Karpas-422 (cell line): ENCODE data around the gene NSMCE4A. TPM values are rescaled to one million over a fixed set of nuclear protein-coding genes. Genes with fewer than 3 reads are reported as not detected.
A peak's percentile ranks its signal among the peaks of the same experiment; 100 is the strongest.
"Not testable (repeated sequence)": the region's sequence is repeated elsewhere in the genome, so short reads cannot be mapped to it uniquely, and the experiment has no call there.

Source experiments
- DNase-seq: peaks from one replicate; pipeline ENCODE4 v3.0.0-alpha.2; 2015
- H2AFZ ChIP-seq: fragments of 200-600 bp; sonication (generic); 2 replicates; pipeline ENCODE4 v1.6.1; 2014; ENCODE audit warnings: antibody characterized with exemption, low read length, mixed read lengths
- H3K27ac ChIP-seq: fragments of 200-600 bp; sonication (generic); 2 replicates; pipeline ENCODE4 v1.5.1; 2014; ENCODE audit warnings: mild to moderate bottlenecking, low read length, moderate library complexity
- H3K27me3 ChIP-seq: fragments of 200-600 bp; sonication (generic); 2 replicates; pipeline ENCODE4 v1.6.1; 2014; ENCODE audit warnings: low read length, mixed read lengths
- H3K36me3 ChIP-seq: fragments of 200-600 bp; sonication (generic); 2 replicates; pipeline ENCODE4 v1.6.1; 2014; ENCODE audit warnings: low read length, mixed read lengths; ENCODE audit not compliant: insufficient read depth
- H3K4me1 ChIP-seq: fragments of 200-600 bp; sonication (generic); 2 replicates; pipeline ENCODE4 v1.6.1; 2014; ENCODE audit warnings: mild to moderate bottlenecking, low read length, mixed read lengths
- H3K4me2 ChIP-seq: fragments of 200-600 bp; sonication (generic); 2 replicates; pipeline ENCODE4 v1.6.1; 2014; ENCODE audit warnings: low read length, low read depth, mild to moderate bottlenecking; ENCODE audit not compliant: poor library complexity, severe bottlenecking
- H3K4me3 ChIP-seq: fragments of 200-600 bp; sonication (generic); 2 replicates; pipeline ENCODE4 v1.5.1; 2014; ENCODE audit warnings: mild to moderate bottlenecking, antibody characterized with exemption, low read length, mixed read lengths
- H3K79me2 ChIP-seq: fragments of 200-600 bp; sonication (generic); 2 replicates; pipeline ENCODE4 v1.6.1; 2014; ENCODE audit warnings: mild to moderate bottlenecking, low read length, mixed read lengths
- H3K9ac ChIP-seq: fragments of 200-600 bp; sonication (generic); 2 replicates; pipeline ENCODE4 v1.6.0; 2014; ENCODE audit warnings: low read length
- H3K9me2 ChIP-seq: fragments of 200-600 bp; sonication (generic), shearing (Covaris generic); replicated peaks from 2 replicates; pipeline ENCODE4 v1.6.0; 2014; ENCODE audit warnings: mild to moderate bottlenecking, low read length, moderate library complexity; ENCODE audit not compliant: insufficient read depth
- H3K9me3 ChIP-seq: fragments of 300-700, 200-600 bp; sonication (generic); 2 replicates; pipeline ENCODE4 v1.6.1; 2014; ENCODE audit warnings: low read length, mixed read lengths
- H4K20me1 ChIP-seq: fragments of 200-600 bp; sonication (generic); 2 replicates; pipeline ENCODE4 v1.6.1; 2014; ENCODE audit warnings: mild to moderate bottlenecking, antibody characterized with exemption, low read length, low read depth; ENCODE audit not compliant: insufficient read depth
- total RNA-seq: library from RNA; depleted of rRNA; stranded (reverse); fragments of >200 nt; shearing (Covaris generic); gene quantifications from 2 replicates; pipeline ENCODE4 v1.2.3, GENCODE V29; 2014; ENCODE audit warnings: low replicate concordance; rRNA removed

Gene NSMCE4A, protein sequence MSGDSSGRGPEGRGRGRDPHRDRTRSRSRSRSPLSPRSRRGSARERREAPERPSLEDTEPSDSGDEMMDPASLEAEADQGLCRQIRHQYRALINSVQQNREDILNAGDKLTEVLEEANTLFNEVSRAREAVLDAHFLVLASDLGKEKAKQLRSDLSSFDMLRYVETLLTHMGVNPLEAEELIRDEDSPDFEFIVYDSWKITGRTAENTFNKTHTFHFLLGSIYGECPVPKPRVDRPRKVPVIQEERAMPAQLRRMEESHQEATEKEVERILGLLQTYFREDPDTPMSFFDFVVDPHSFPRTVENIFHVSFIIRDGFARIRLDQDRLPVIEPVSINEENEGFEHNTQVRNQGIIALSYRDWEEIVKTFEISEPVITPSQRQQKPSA
- 105 and 108 TPM in 2 replicates for total RNA-seq

DNA sequence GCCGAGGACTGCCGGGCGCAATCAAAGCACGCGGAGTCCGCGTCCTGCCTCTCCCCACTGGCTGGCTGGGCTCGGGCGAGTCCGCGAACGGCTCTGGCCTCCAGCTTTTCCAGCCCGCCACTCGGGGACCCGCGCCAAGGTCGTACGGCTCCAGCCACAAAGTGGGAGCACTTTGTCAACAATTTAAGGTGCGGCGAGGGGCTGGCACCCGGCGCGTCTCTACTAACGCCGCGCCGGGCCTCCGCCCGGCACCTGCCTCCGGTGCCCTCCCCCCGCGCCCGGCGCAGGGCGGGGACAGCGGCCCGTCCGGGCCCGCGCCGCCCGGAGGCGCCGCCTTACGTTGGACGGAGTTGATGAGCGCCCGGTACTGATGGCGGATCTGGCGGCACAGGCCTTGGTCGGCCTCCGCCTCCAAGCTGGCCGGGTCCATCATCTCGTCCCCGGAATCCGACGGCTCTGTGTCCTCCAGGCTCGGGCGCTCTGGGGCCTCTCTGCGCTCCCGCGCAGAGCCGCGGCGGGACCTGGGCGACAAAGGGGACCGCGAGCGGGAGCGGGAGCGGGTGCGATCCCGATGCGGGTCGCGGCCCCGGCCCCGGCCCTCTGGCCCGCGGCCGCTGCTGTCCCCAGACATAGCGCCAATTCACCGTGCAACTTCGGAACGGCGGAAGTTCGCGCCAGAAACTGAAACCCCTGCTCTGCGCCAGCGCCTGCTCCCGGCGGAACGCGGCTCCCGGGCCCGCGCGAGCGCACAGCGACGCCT, at the start of gene NSMCE4A:
TSS of gene NSMCE4A (minus strand) at position 683 of the 760 bp plus-strand sequence. CDS start at position 631, 52 bp downstream.
- Histone ChIP-seq H3K9me2 (no peaks in the 10 kb centered on the region), H3K27me3 (no peaks in the 10 kb centered on the region), H3K27ac (peak within 1 kb of the TSS; percentile 88), H3K4me3 (peak within 1 kb of the TSS; percentile 96), H3K79me2 (peaks cover 38% of the 10 kb centered on the region), H3K4me2 (peak within 1 kb of the TSS; percentile 87), H3K36me3 (peaks cover 13% of the 10 kb centered on the region; the same call in 1 of the 2 replicates), H4K20me1 (peaks cover 9% of the 10 kb centered on the region; the same call in 1 of the 2 replicates), H2AFZ (peak within 1 kb of the TSS; percentile 92), H3K4me1 (peaks cover 13% of the 10 kb centered on the region), H3K9ac (peak within 1 kb of the TSS; percentile 100), H3K9me3 (0 out of 2 replicates have a peak, but pooled peaks cover 3% of the 10 kb centered on the region)
- peak; percentile 92 for DNase-seq

DNA sequence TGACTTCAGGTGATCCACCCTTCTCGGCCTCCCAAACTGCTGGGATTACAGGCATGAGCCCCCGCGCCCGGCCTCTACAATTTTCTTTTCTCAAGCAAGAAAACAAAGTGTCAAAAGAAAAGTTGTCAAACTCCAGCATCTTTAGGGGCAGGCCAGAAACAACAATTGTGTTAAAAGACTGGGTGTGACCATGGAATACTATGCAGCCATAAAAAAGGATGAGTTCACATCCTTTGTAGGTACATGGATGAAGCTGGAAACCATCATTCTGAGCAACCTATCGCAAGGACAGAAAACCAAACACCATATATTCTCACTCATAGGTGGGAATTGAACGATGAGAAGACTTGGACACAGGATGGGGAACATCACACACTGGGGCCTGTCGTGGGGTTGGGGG, 48.2 kb upstream of the NSMCE4A start:
- not testable (repeated sequence) for H3K4me2 ChIP-seq

DNA sequence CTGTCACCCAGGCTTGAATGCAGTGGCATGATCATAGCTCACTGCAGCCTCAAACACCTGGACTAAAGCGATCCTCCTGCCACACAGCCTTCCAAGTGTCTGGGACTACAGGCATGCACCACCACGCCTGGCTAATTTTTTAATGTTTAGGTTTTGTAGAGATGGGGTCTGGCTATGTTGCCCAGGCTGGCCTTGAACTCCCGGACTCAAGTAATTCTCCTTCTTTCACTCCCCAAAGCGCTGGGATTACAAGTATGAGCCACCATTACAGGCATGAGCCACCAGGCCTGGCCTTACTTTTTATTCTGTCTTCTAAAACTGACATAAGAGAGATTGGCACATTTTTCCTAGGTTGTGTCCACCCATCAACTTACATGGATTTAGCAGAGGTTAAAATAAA, 47.3 kb upstream of the NSMCE4A start:
- DNase-seq: no peak
- no peak overlapping the region for H3K27ac ChIP-seq
- no peak overlapping the region for H2AFZ ChIP-seq
- no peaks in the 10 kb centered on the region for H3K27me3 ChIP-seq
- H3K4me3 ChIP-seq: no peak overlapping the region
- H4K20me1 ChIP-seq: no peaks in the 10 kb centered on the region
- no peaks in the 10 kb centered on the region for H3K79me2 ChIP-seq
- no peaks in the 10 kb centered on the region for H3K9me3 ChIP-seq
- no peak overlapping the region for H3K9ac ChIP-seq
- no peaks in the 10 kb centered on the region for H3K36me3 ChIP-seq
- H3K4me2 ChIP-seq: no peak overlapping the region
- H3K9me2 ChIP-seq: no peaks in the 10 kb centered on the region
- H3K4me1 ChIP-seq: no peaks in the 10 kb centered on the region

More for the DNA sequence above, 48.2 kb upstream of the NSMCE4A start:
- not testable (repeated sequence) for H4K20me1 ChIP-seq, H3K4me3 ChIP-seq, H3K27ac ChIP-seq, H3K9me2 ChIP-seq, H3K4me1 ChIP-seq, H3K36me3 ChIP-seq, H3K79me2 ChIP-seq, H2AFZ ChIP-seq, H3K27me3 ChIP-seq, H3K9ac ChIP-seq, H3K9me3 ChIP-seq, DNase-seq

DNA sequence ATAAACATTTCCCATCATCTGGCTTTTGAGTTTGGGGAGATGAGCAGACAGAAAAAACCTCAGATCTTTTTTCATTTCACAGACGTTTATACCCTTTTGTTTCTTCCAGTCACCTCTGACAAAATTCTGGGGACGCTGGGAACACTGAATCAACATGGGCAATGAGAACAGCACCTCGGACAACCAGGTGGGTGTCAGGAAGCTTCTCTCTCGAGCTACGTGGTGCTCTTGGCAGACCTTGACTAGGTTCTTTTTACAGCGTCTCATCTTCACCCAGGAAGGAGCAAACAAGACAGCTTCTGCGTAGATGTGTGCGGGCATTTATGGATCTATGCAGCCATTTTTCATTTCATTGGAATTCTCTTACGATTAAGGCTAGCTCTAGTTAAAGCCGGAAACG, 46.8 kb upstream of the NSMCE4A start:
- H2AFZ ChIP-seq: no peak overlapping the region
- no peak for DNase-seq
- H3K4me1 ChIP-seq: no peaks in the 10 kb centered on the region
- no peaks in the 10 kb centered on the region for H3K79me2 ChIP-seq
- no peaks in the 10 kb centered on the region for H3K27me3 ChIP-seq
- no peak overlapping the region for H3K27ac ChIP-seq
- no peaks in the 10 kb centered on the region for H3K36me3 ChIP-seq
- no peak overlapping the region for H3K4me2 ChIP-seq
- no peak overlapping the region for H3K4me3 ChIP-seq
- no peak overlapping the region for H3K9ac ChIP-seq
- H4K20me1 ChIP-seq: no peaks in the 10 kb centered on the region
- H3K9me3 ChIP-seq: no peaks in the 10 kb centered on the region
- H3K9me2 ChIP-seq: no peaks in the 10 kb centered on the region

DNA sequence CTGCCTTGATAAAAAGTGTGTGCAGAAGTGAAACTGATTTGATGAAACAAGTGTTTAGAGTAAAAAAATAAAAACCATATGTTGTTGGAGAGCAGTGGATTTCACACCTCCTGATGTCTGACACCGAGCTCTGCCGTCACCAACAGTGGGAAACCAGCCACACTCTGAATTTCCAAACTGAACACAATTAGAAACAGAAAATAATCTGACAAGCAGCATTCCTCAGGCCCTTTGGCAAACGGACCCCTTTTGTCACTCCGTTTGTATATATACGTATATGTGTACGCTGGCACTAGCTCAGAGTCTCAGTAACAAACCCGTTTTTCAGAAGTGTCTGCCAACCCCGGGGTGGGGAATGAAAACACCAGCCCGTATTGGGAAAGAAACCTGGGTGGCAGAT, 46.4 kb upstream of the NSMCE4A start:
- H3K36me3 ChIP-seq: no peaks in the 10 kb centered on the region
- no peak overlapping the region for H3K9ac ChIP-seq
- no peak for DNase-seq
- H4K20me1 ChIP-seq: no peaks in the 10 kb centered on the region
- no peak overlapping the region for H2AFZ ChIP-seq
- H3K4me2 ChIP-seq: no peak overlapping the region
- H3K27ac ChIP-seq: no peak overlapping the region
- no peaks in the 10 kb centered on the region for H3K9me3 ChIP-seq
- no peaks in the 10 kb centered on the region for H3K4me1 ChIP-seq
- H3K27me3 ChIP-seq: no peaks in the 10 kb centered on the region
- H3K9me2 ChIP-seq: no peaks in the 10 kb centered on the region
- no peaks in the 10 kb centered on the region for H3K79me2 ChIP-seq
- no peak overlapping the region for H3K4me3 ChIP-seq

DNA sequence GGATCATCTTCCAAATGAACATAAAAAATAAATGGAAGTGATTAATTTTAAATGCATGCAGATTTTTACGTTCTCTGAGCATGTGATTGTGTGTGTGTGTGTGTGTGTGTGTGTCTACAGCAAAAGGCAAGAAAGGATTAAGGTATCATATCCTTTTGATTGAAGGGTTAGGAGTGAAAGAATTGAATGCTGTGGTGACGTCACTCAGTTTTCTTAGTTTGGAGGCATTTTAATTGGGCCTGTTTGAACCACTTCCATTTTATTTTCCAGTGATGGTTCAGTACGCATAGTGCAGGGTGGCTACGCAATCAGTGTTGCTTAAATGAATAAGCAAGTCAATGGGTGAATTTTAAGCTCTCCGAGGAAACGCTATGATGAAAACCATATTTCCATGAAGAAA, 45.2 kb upstream of the NSMCE4A start:
- H3K27me3 ChIP-seq: no peaks in the 10 kb centered on the region
- no peak overlapping the region for H3K4me2 ChIP-seq

DNA sequence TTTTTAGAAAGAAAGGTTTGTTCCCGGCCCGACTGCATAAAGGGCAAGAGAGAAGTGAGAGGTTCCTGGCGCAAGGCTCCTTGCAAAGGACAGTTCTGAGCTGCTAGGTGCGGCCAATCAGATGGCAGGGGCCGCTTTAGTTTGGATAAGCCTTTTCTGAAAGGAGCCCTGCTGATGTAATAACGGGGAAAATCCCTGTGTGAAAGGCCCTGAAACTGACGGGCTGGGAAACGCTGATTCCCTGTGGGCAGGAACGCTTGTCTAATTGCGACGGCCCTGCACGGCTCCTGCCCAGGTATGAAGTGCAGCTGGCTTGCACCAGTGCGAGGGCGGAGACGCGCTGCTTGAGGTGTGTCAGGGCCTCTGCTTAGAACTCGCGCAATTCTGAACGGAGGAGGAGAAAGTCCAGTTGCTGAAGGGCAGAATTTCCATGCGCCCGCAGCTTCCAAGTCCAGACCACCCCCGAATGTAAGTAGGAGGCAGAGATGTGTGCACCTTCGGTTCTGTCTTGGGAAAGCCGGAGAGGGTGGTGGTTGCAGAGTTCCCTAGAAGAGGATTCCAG, 44.5 kb upstream of the NSMCE4A start:
- Histone ChIP-seq H3K4me1 (no peaks in the 10 kb centered on the region), H3K27ac (no peak overlapping the region), H4K20me1 (no peaks in the 10 kb centered on the region), H3K9ac (no peak overlapping the region), H3K27me3 (no peaks in the 10 kb centered on the region), H3K9me3 (no peaks in the 10 kb centered on the region), H3K4me2 (no peak overlapping the region), H3K9me2 (no peaks in the 10 kb centered on the region), H2AFZ (no peak overlapping the region), H3K4me3 (no peak overlapping the region), H3K36me3 (no peaks in the 10 kb centered on the region), H3K79me2 (no peaks in the 10 kb centered on the region)
- no peak for DNase-seq

More for the DNA sequence above, 45.2 kb upstream of the NSMCE4A start:
- Histone ChIP-seq H4K20me1 (no peaks in the 10 kb centered on the region), H3K9me2 (no peaks in the 10 kb centered on the region), H3K27ac (no peak overlapping the region), H3K36me3 (no peaks in the 10 kb centered on the region), H3K9ac (no peak overlapping the region), H2AFZ (no peak overlapping the region), H3K4me3 (no peak overlapping the region), H3K9me3 (no peaks in the 10 kb centered on the region), H3K79me2 (no peaks in the 10 kb centered on the region), H3K4me1 (no peaks in the 10 kb centered on the region)
- no peak for DNase-seq

DNA sequence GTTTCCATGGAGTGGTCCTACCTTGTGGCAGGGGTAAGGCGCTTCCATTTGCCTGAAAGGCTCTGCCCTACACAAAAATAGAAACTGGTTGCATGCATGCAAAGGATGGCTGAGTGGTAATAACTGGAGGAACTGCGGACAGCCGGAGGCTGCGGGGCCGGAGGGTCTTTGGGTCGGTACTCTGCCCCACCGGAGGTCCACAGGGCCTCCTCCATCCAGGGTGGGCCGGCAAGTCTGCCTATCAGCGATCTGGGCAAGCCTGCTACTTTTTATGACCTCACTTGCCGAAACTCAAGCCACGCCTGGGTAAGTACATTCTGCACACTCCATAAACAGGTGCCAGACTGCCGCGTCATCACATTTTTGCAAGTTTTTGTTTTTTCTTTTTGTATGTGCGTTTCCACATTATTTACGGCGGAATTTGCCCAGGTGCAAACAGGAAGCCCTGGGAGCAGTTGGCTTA, 44.0 kb upstream of the NSMCE4A start:
- Histone ChIP-seq H2AFZ (no peak overlapping the region), H3K36me3 (no peaks in the 10 kb centered on the region), H3K9ac (no peak overlapping the region), H3K27me3 (no peaks in the 10 kb centered on the region), H3K4me2 (no peak overlapping the region), H3K9me3 (no peaks in the 10 kb centered on the region), H3K79me2 (no peaks in the 10 kb centered on the region), H3K27ac (no peak overlapping the region), H3K4me1 (no peaks in the 10 kb centered on the region), H4K20me1 (no peaks in the 10 kb centered on the region), H3K9me2 (no peaks in the 10 kb centered on the region), H3K4me3 (no peak overlapping the region)
- DNase-seq: no peak
